H1 (cell line): ENCODE data around the gene L3HYPDH.

Experiments used
- JUN ChIP-seq: IDR thresholded peaks from 2 replicates; pipeline ENCODE4 v1.6.1; 2011; ENCODE audit warnings: low read depth, mild to moderate bottlenecking, improper control_type of control experiment, low read length
- RAD21 ChIP-seq, 2 experiments: IDR thresholded peaks in 1 of 2; conservative IDR thresholded peaks in 1 of 2; 2 replicates each; pipeline ENCODE4 v1.6.1; 2011; ENCODE audit warnings: low read depth in 2 of 2, low read length in 2 of 2, improper control_type of control experiment in 1 of 2, inconsistent platforms in 1 of 2, mild to moderate bottlenecking in 1 of 2, moderate library complexity in 1 of 2
- SP2 ChIP-seq: IDR thresholded peaks from 2 replicates; pipeline ENCODE4 v1.6.1; 2012; ENCODE audit warnings: mild to moderate bottlenecking, low read length, inconsistent platforms
- TF ChIP-seq, protein P1 (sequence below), 3 experiments: IDR thresholded peaks; 1 replicate in 2 of 3; 2 replicates in 1 of 3; pipeline versions ENCODE4 v1.5.1 to v1.6.1; 2011; ENCODE audit warnings: low read length in 3 of 3, mild to moderate bottlenecking in 3 of 3, inconsistent platforms in 2 of 3, low read depth in 1 of 3, moderate library complexity in 1 of 3; ENCODE audit not compliant: insufficient read depth in 1 of 3; ENCODE audit errors: control extremely low read depth in 1 of 3

DNA sequence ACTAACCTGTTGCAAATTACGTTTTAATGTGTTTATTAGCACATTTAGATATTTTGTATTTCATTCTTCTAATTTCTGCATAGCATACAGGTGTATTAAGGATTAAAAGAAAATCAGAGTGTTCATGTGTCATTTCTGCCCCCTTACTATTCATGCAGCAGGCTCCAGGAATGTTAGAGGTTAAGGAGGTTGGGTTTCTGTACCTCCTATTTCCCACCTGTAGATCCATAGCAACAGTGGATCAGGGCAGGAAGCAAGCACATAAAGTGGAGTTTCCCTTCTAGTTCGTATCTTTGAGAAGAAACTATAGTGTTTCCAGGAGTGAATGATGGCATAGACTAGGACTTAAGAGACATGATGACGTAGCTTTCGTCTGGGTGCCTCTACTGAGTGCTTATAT, 19.0 kb upstream of the L3HYPDH start:
- TF ChIP-seq, protein P1, sequence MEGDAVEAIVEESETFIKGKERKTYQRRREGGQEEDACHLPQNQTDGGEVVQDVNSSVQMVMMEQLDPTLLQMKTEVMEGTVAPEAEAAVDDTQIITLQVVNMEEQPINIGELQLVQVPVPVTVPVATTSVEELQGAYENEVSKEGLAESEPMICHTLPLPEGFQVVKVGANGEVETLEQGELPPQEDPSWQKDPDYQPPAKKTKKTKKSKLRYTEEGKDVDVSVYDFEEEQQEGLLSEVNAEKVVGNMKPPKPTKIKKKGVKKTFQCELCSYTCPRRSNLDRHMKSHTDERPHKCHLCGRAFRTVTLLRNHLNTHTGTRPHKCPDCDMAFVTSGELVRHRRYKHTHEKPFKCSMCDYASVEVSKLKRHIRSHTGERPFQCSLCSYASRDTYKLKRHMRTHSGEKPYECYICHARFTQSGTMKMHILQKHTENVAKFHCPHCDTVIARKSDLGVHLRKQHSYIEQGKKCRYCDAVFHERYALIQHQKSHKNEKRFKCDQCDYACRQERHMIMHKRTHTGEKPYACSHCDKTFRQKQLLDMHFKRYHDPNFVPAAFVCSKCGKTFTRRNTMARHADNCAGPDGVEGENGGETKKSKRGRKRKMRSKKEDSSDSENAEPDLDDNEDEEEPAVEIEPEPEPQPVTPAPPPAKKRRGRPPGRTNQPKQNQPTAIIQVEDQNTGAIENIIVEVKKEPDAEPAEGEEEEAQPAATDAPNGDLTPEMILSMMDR (IDR thresholded peaks at IDR 0.05; ENCODE audit: control extremely low read depth in 1 of 3, insufficient read depth in 1 of 3, low read depth in 1 of 3, low read length in 3 of 3): no peak
- no peak for TF ChIP-seq SP2
- TF ChIP-seq JUN: no peak
- TF ChIP-seq RAD21 (IDR thresholded peaks at IDR 0.05 in 1 of 2, conservative IDR thresholded peaks at IDR 0.05 in 1 of 2; ENCODE audit: low read depth in 2 of 2, low read length in 2 of 2): no peak
